ENCODE measurements around the gene XYLT1. TPM values are rescaled to one million over a fixed set of nuclear protein-coding genes. Genes with fewer than 3 reads are reported as not detected.

XYLT1 gene
- total and polyA plus RNA-seq, 2 of the 4 experiments (the other 2 are of a cell fraction): 9.0 to 12.7 TPM

GRCh38 chr16:17283016-17283415 is 187.7 kb downstream of the XYLT1 start:
- H3K4me2 ChIP-seq (ENCODE audit: low read depth, low read length): no peak overlapping the region
- DNase-seq (no peak), ATAC-seq (ENCODE audit: low read depth) (no peak)
- no peak overlapping the region for H4K8ac ChIP-seq (ENCODE audit: low read depth in 2 of 2, low read length in 2 of 2)
- H3K79me1 ChIP-seq (ENCODE audit: low read depth in 1 of 2, low read length in 2 of 2): peaks cover 0 to 4% of the 10 kb centered on the region in 2 experiments; a peak in 2 of 4 replicates
- H3K23ac ChIP-seq (ENCODE audit: low read depth, low read length): no peak overlapping the region
- ChIA-PET POLR2A (ENCODE audit: unreplicated experiment) (no interaction called here), CTCF (no interaction called here)
- no peak overlapping the region for H2AFZ ChIP-seq (replicated peaks; ENCODE audit: low read length, poor library complexity)
- H3K56ac ChIP-seq (ENCODE audit: extremely low read depth, insufficient read depth, low read length): no peak overlapping the region
- no peak overlapping the region for H3K18ac ChIP-seq (ENCODE audit: low read depth, low read length)
- 70% methylated on average over 2 of the region's 8 CpGs; no CpG with 5 or more reads in 1 of the 2 experiments for WGBS, 2 experiments (ENCODE audit: extremely low coverage in 2 of 2, insufficient read length in 1 of 2)
- intact Hi-C loops (cut with micrococcal nuclease): no loop called here
- H2BK20ac ChIP-seq (ENCODE audit: low read depth, low read length): no peak overlapping the region
- H3K4me3 ChIP-seq (ENCODE audit: insufficient read depth, low read depth, low read length): no peak overlapping the region
- H2BK15ac ChIP-seq (ENCODE audit: low read depth, low read length): no peak overlapping the region
- H3K9me3 ChIP-seq (ENCODE audit: control insufficient read depth, insufficient read depth, low read length): no peaks in the 10 kb centered on the region
- H4K5ac ChIP-seq (ENCODE audit: low read depth, low read length): no peak overlapping the region
- H3K27ac ChIP-seq (ENCODE audit: insufficient read depth, low read length): no peak overlapping the region
- H4K91ac ChIP-seq (ENCODE audit: insufficient read depth, low read depth, low read length): no peak overlapping the region
- no peak overlapping the region for H2BK5ac ChIP-seq (ENCODE audit: low read depth, low read length, poor library complexity, severe bottlenecking)
- no peak overlapping the region for H2AK5ac ChIP-seq (ENCODE audit: low read depth, low read length)
- no TSS peak for BruUV-seq (replicated peaks)
- no peaks in the 10 kb centered on the region for H3K27me3 ChIP-seq (ENCODE audit: control insufficient read depth, insufficient read depth, low read length)
- in situ Hi-C loops (cut with MboI; ENCODE audit: low sequenced_read_pairs): no loop called here
- H3K9ac ChIP-seq (ENCODE audit: low read depth, low read length): no peak overlapping the region
- H4K20me1 ChIP-seq (ENCODE audit: insufficient read depth, low read length): peaks cover 24% of the 10 kb centered on the region
- no peaks in the 10 kb centered on the region for H3K4me1 ChIP-seq (ENCODE audit: control insufficient read depth, insufficient read depth, low read length)
- no peak overlapping the region for H2AK9ac ChIP-seq (replicated peaks; ENCODE audit: low read depth, low read length, poor library complexity)
- no peak overlapping the region for H3K14ac ChIP-seq (replicated peaks; ENCODE audit: low read depth, low read length)
- TF ChIP-seq RFX5 (IDR thresholded peaks at IDR 0.05; ENCODE audit: low read depth, low read length) (no peak), MAFK (IDR thresholded peaks at IDR 0.05; ENCODE audit: low read depth, low read length) (no peak), USF2 (IDR thresholded peaks at IDR 0.05; ENCODE audit: low read depth, low read length) (no peak), RCOR1 (IDR thresholded peaks at IDR 0.05; ENCODE audit: insufficient replicate concordance, low read length) (no peak), FOS (IDR thresholded peaks at IDR 0.05; ENCODE audit: low read depth, low read length) (no peak), NFE2L2 (IDR thresholded peaks at IDR 0.05; ENCODE audit: low read depth, low read length) (no peak), MXI1 (IDR thresholded peaks at IDR 0.05; ENCODE audit: borderline replicate concordance, low read depth, low read length) (no peak), RAD21 (IDR thresholded peaks at IDR 0.05; ENCODE audit: low read length) (no peak), MAZ (IDR thresholded peaks at IDR 0.05; ENCODE audit: borderline replicate concordance, low read depth, low read length) (no peak), BHLHE40 (IDR thresholded peaks at IDR 0.05; ENCODE audit: low read depth, low read length) (no peak), SMC3 (IDR thresholded peaks at IDR 0.05; ENCODE audit: low read depth, low read length) (no peak), CTCF (conservative IDR thresholded peaks at IDR 0.05; ENCODE audit: low read depth, low read length) (no peak), POLR2A (IDR thresholded peaks at IDR 0.05; ENCODE audit: low read depth, low read length) (no peak), CHD1 (IDR thresholded peaks at IDR 0.05; ENCODE audit: low read depth, low read length) (no peak), CEBPB (IDR thresholded peaks at IDR 0.05; ENCODE audit: low read depth, low read length) (no peak), ELK1 (IDR thresholded peaks at IDR 0.05; ENCODE audit: borderline replicate concordance, low read depth, low read length) (no peak)
- no peaks in the 10 kb centered on the region; the same call in 1 of the 2 replicates for H3K9me1 ChIP-seq (ENCODE audit: insufficient read depth, low read length)
- no peaks in the 10 kb centered on the region for H3K36me3 ChIP-seq (ENCODE audit: control insufficient read depth, insufficient read depth, low read length)
- no peak overlapping the region for H3K4ac ChIP-seq (ENCODE audit: low read depth, low read length)
- dilution Hi-C loops (cut with HindIII; ENCODE audit: low sequenced_read_pairs, unreplicated experiment): no loop called here
- H2BK120ac ChIP-seq (ENCODE audit: low read depth, low read length): no peak overlapping the region
